AG08395 (cell line): ENCODE measurements around the gene GNA14.
"Not testable (repeated sequence)": the region's sequence is repeated elsewhere in the genome, so short reads cannot be mapped to it uniquely, and the experiment has no call there.

Experiments used
- DNase-seq: peaks from one replicate; pipeline ENCODE4 v3.0.0; 2012; ENCODE audit warnings: mixed read lengths, low spot score

The GNA14 gene

GRCh38 chr9:77449240-77450084, 198.7 kb downstream of the GNA14 start:
- DNase-seq, result no peak

GRCh38 chr9:77447646-77448045, 200.5 kb downstream of the GNA14 start:
- no peak for DNase-seq

- DNase-seq, result no peak
These were observed 205.7 kb downstream of the GNA14 start for GRCh38 chr9:77442436-77442835.

GRCh38 chr9:77441124-77441523, 207.0 kb downstream of the GNA14 start:
- DNase-seq, result not testable (repeated sequence)

- peak; percentile 65 for DNase-seq
These were observed 208.1 kb downstream of the GNA14 start for GRCh38 chr9:77440057-77440456.

GRCh38 chr9:77438653-77439052, 209.5 kb downstream of the GNA14 start:
- DNase-seq, result no peak

- peak; percentile 20 for DNase-seq
These were observed 212.4 kb downstream of the GNA14 start for GRCh38 chr9:77435688-77436087.

GRCh38 chr9:77435277-77435676, 212.8 kb downstream of the GNA14 start:
- no peak for DNase-seq

GRCh38 chr9:77433675-77434445, 214.3 kb downstream of the GNA14 start:
- peak; percentile 85 for DNase-seq

GRCh38 chr9:77432053-77432452, 216.1 kb downstream of the GNA14 start:
- no peak for DNase-seq

- DNase-seq, result no peak
These were observed 218.2 kb downstream of the GNA14 start for GRCh38 chr9:77429928-77430327.

GRCh38 chr9:77427256-77427927, 220.7 kb downstream of the GNA14 start:
- no peak for DNase-seq

- no peak for DNase-seq
These were observed 221.4 kb downstream of the GNA14 start for GRCh38 chr9:77426712-77427111.

- no peak for DNase-seq
These were observed 223.1 kb downstream of the GNA14 start for GRCh38 chr9:77424993-77425392.

- no peak for DNase-seq
These were observed 224.3 kb downstream of the GNA14 start for GRCh38 chr9:77423841-77424240.

- DNase-seq, result no peak
These were observed 225.2 kb downstream of the GNA14 start for GRCh38 chr9:77422969-77423368.

GRCh38 chr9:77421506-77422265, 226.4 kb downstream of the GNA14 start:
- DNase-seq, result no peak

GRCh38 chr9:77420641-77421040, 227.5 kb downstream of the GNA14 start:
- DNase-seq, result no peak

- DNase-seq, result no peak
These were observed 229.9 kb downstream of the GNA14 start for GRCh38 chr9:77418226-77418625.

- DNase-seq, result peak; percentile 75
These were observed 230.6 kb downstream of the GNA14 start for GRCh38 chr9:77417566-77417965.

- not testable (repeated sequence) for DNase-seq
These were observed 239.6 kb downstream of the GNA14 start for GRCh38 chr9:77408521-77408920.

- no peak for DNase-seq
These were observed 244.9 kb downstream of the GNA14 start for GRCh38 chr9:77403239-77403638.
